ENCODE data around the gene ELOVL6.

- TF ChIP-seq POLR2AphosphoS5 (IDR thresholded peaks at IDR 0.05): no peak
- TF ChIP-seq POLR2A (IDR thresholded peaks at IDR 0.05): no peak
- TF ChIP-seq CTCF (IDR thresholded peaks at IDR 0.05): no peak
Measured at GRCh38 chr4:110139111-110139510, 59.3 kb downstream of the ELOVL6 start.

Data from stomach (tissue), 4 donors.